Chondrocyte (in vitro differentiated cells): Measurements from ENCODE around the gene MPPED2. TPM values are rescaled to one million over a fixed set of nuclear protein-coding genes. Genes with fewer than 3 reads are reported as not detected.

ENCODE experiments used
- DNase-seq: peaks from one replicate; pipeline ENCODE4 v3.0.0; 2021; ENCODE audit warnings: mixed read lengths, low spot score
- H3K27ac Mint-ChIP-seq: one replicate; pipeline ENCODE4 v1.8.0; 2021; ENCODE audit warnings: mild to moderate bottlenecking, moderate library complexity, mixed read lengths; ENCODE audit not compliant: unreplicated experiment
- H3K27me3 Mint-ChIP-seq: 2 replicates; pipeline ENCODE4 v1.8.0; 2021; ENCODE audit warnings: low read depth, mixed read lengths
- H3K36me3 Mint-ChIP-seq: 2 replicates; pipeline ENCODE4 v1.8.0; 2021; ENCODE audit warnings: low read depth, mixed read lengths
- H3K4me1 Mint-ChIP-seq: 2 replicates; pipeline ENCODE4 v1.8.0; 2021; ENCODE audit warnings: low read depth, mild to moderate bottlenecking, mixed read lengths
- H3K4me3 Mint-ChIP-seq: one replicate; pipeline ENCODE4 v1.8.0; 2021; ENCODE audit warnings: mild to moderate bottlenecking, moderate library complexity, mixed read lengths; ENCODE audit not compliant: unreplicated experiment
- H3K9me3 Mint-ChIP-seq: 2 replicates; pipeline ENCODE4 v1.8.0; 2021; ENCODE audit warnings: low read depth, mixed read lengths
- CTCF ChIP-seq: fragments of 200-600 bp; sonication (generic); IDR thresholded peaks from 2 replicates; pipeline ENCODE4 v1.5.0; 2021; ENCODE audit warnings: antibody characterized with exemption, mild to moderate bottlenecking, moderate library complexity
- total RNA-seq: library from RNA; stranded (reverse); gene quantifications from 3 replicates; pipeline ENCODE4 v1.2.1, GENCODE V29; 2021

The MPPED2 gene
- total RNA-seq, 1 donor from 2014 or later: not detected

DNA sequence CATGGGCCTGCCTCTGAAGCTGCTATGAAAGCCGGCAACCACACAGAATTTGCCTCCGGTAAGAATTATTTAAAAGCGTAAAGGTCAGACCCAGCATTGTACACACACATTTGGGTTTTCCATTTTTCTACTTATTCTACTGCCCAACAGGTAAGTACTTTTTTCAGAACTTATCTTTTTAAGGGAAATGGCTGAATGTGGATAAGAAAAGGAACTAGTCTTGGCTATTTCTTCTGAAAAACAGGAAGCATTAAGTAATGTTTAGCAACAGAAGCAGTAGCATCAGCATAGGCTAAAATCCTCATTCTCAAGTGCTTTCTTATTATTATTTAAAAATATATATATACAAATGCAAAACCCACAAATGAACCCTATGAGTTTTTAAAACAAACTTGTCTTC is 103.1 kb downstream of the MPPED2 start:
- Mint-ChIP-seq H3K27me3 (peaks cover 8% of the 10 kb centered on the region), H3K4me1 (peaks cover 35% of the 10 kb centered on the region)
- no peak for DNase-seq

GRCh38 chr11:30481796-30482195 is 104.4 kb downstream of the MPPED2 start:
- peaks cover 11% of the 10 kb centered on the region for H3K27me3 Mint-ChIP-seq
- H3K9me3 Mint-ChIP-seq: no peaks in the 10 kb centered on the region
- H3K27ac Mint-ChIP-seq: peak overlapping the region; percentile 62
- no peak for TF ChIP-seq CTCF
- DNase-seq: no peak
- H3K4me3 Mint-ChIP-seq: peak overlapping the region; percentile 29
- no peaks in the 10 kb centered on the region for H3K36me3 Mint-ChIP-seq
- H3K4me1 Mint-ChIP-seq: peaks cover 29% of the 10 kb centered on the region

More for the DNA sequence above, 103.1 kb downstream of the MPPED2 start:
- H3K4me3 Mint-ChIP-seq: no peak overlapping the region
- no peak overlapping the region for H3K27ac Mint-ChIP-seq
- H3K36me3 Mint-ChIP-seq: no peaks in the 10 kb centered on the region
- H3K9me3 Mint-ChIP-seq: no peaks in the 10 kb centered on the region
- no peak for TF ChIP-seq CTCF

DNA sequence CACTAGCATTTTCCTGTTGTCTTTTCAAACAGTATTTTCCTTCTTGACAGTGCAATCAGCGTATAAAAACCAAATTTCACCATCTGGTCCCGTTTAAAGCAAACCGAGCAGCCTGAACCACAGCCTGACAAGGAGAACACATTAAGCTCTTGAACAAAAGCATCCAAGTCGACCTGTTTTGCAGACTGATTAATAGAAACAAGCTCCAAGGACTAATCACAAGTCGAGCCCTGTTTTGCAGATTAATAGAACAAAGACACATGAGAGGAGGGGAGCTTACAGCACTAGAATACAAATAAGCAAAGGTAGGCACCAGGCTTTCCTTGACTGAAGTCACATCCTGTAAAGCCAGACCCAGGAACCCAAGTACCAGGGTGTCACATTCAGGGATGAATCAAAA is 104.8 kb downstream of the MPPED2 start:
- Mint-ChIP-seq H3K4me1 (peaks cover 29% of the 10 kb centered on the region), H3K36me3 (no peaks in the 10 kb centered on the region), H3K27me3 (peaks cover 9% of the 10 kb centered on the region), H3K4me3 (no peak overlapping the region), H3K27ac (peak overlapping the region; percentile 11), H3K9me3 (no peaks in the 10 kb centered on the region)
- TF ChIP-seq CTCF: no peak
- DNase-seq: no peak

- peaks cover 29% of the 10 kb centered on the region for H3K4me1 Mint-ChIP-seq
- H3K9me3 Mint-ChIP-seq: no peaks in the 10 kb centered on the region
- no peaks in the 10 kb centered on the region for H3K36me3 Mint-ChIP-seq
- H3K27ac Mint-ChIP-seq: no peak overlapping the region
- no peak for DNase-seq
- no peak overlapping the region for H3K4me3 Mint-ChIP-seq
- TF ChIP-seq CTCF: no peak
- peaks cover 5% of the 10 kb centered on the region for H3K27me3 Mint-ChIP-seq
Measured at GRCh38 chr11:30479899-30480298, 106.3 kb downstream of the MPPED2 start.

DNA sequence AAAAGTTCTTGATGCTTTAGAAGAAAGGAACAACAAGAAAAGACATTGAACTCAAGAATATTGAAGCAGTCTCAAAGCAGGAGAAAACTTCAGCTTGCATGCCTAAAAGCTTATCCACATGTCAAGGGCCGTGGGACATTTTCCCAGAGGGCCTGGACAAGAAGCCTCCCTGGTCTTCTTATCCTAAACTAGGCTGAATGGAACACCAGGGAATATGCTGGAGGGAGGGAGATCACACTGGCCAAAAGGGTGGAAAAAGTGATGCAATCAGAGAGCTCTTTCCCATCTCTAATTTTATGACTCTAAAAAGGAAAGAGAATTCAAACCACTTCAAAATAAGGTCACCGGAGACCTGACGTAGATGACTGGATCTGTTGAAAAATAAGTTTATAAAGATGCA is 107.2 kb downstream of the MPPED2 start:
- TF ChIP-seq CTCF: no peak
- H3K4me1 Mint-ChIP-seq: peaks cover 37% of the 10 kb centered on the region
- H3K36me3 Mint-ChIP-seq: no peaks in the 10 kb centered on the region
- DNase-seq: no peak
- peaks cover 7% of the 10 kb centered on the region for H3K27me3 Mint-ChIP-seq
- no peaks in the 10 kb centered on the region for H3K9me3 Mint-ChIP-seq
- H3K27ac Mint-ChIP-seq: peak overlapping the region; percentile 74
- H3K4me3 Mint-ChIP-seq: no peak overlapping the region
